ENCODE data around the gene ANK2. TPM values are rescaled to one million over a fixed set of nuclear protein-coding genes. Genes with fewer than 3 reads are reported as not detected.

Gene ANK2
- total RNA-seq, 1 donor from 2014 or later, result 112 TPM

GRCh38 chr4:113090954-113091353, 41.5 kb downstream of the ANK2 start:
- no peak for DNase-seq (ENCODE audit: low read depth)

- no peak for DNase-seq (ENCODE audit: low read depth)
Observed at GRCh38 chr4:113094331-113094730, 44.9 kb downstream of the ANK2 start.

GRCh38 chr4:113094802-113095201, 45.3 kb downstream of the ANK2 start:
- DNase-seq (ENCODE audit: low read depth), result peak; percentile 26

GRCh38 chr4:113101669-113102068, 52.2 kb downstream of the ANK2 start:
- DNase-seq (ENCODE audit: low read depth), result peak; percentile 31

- no peak for DNase-seq (ENCODE audit: low read depth)
Observed at GRCh38 chr4:113103556-113103955, 54.1 kb downstream of the ANK2 start.

GRCh38 chr4:113106108-113106507, 56.7 kb downstream of the ANK2 start:
- DNase-seq (ENCODE audit: low read depth), result peak; percentile 75

GRCh38 chr4:113109106-113109718, 59.8 kb downstream of the ANK2 start:
- no peak for DNase-seq (ENCODE audit: low read depth)

- DNase-seq (ENCODE audit: low read depth), result no peak
Observed at GRCh38 chr4:113112338-113112978, 63.0 kb downstream of the ANK2 start.

- peak; percentile 41 for DNase-seq (ENCODE audit: low read depth)
Observed at GRCh38 chr4:113113151-113113550, 63.7 kb downstream of the ANK2 start.

- DNase-seq (ENCODE audit: low read depth), result peak; percentile 69
Observed at GRCh38 chr4:113114884-113115283, 65.4 kb downstream of the ANK2 start.

- no peak for DNase-seq (ENCODE audit: low read depth)
Observed at GRCh38 chr4:113116414-113117357, 67.2 kb downstream of the ANK2 start.

- no peak for DNase-seq (ENCODE audit: low read depth)
Observed at GRCh38 chr4:113117358-113117702, 67.9 kb downstream of the ANK2 start.

- DNase-seq (ENCODE audit: low read depth), result no peak
Observed at GRCh38 chr4:113122066-113122465, 72.6 kb downstream of the ANK2 start.

- no peak for DNase-seq (ENCODE audit: low read depth)
Observed at GRCh38 chr4:113125418-113125817, 76.0 kb downstream of the ANK2 start.

GRCh38 chr4:113131136-113131535, 81.7 kb downstream of the ANK2 start:
- DNase-seq (ENCODE audit: low read depth), result no peak

GRCh38 chr4:113131621-113132020, 82.2 kb downstream of the ANK2 start:
- no peak for DNase-seq (ENCODE audit: low read depth)

- DNase-seq (ENCODE audit: low read depth), result peak; percentile 83
Observed at GRCh38 chr4:113141901-113142346, 92.5 kb downstream of the ANK2 start.

GRCh38 chr4:113142351-113142750, 92.9 kb downstream of the ANK2 start:
- DNase-seq (ENCODE audit: low read depth), result no peak

GRCh38 chr4:113144091-113144490, 94.6 kb downstream of the ANK2 start:
- no peak for DNase-seq (ENCODE audit: low read depth)

- no peak for DNase-seq (ENCODE audit: low read depth)
Observed at GRCh38 chr4:113145147-113145518, 95.7 kb downstream of the ANK2 start.

- peak; percentile 82 for DNase-seq (ENCODE audit: low read depth)
Observed at GRCh38 chr4:113145519-113146291, 96.3 kb downstream of the ANK2 start.
